Panc1 (cell line): ENCODE results near the gene CCDC39. TPM values are rescaled to one million over a fixed set of nuclear protein-coding genes. Genes with fewer than 3 reads are reported as not detected.
A peak's percentile ranks its signal among the peaks of the same experiment; 100 is the strongest.

Experiments
- ATAC-seq: fragments of 200-7000 bp; cut with Tn5 transposase; 2 replicates; pipeline ENCODE4 v1.9.1; 2020; ENCODE audit warnings: mild to moderate bottlenecking, moderate library complexity
- BruUV-seq: library from RNA; stranded (reverse); fragments of 400-500 nt; replicated peaks from 2 replicates; lab custom pipeline; 2021; lab: Mats Ljungman, UMichigan
- CTCF ChIA-PET: fragments of 300-600 bp; sonication (Branson Sonifier 250); formaldehyde crosslinking; loops from one replicate; lab custom pipeline; 2022; ENCODE audit warnings: antibody characterized with exemption; lab: Charles Lee
- POLR2A ChIA-PET: fragments of 300-600 bp; sonication (Branson Sonifier 250); formaldehyde crosslinking; loops from one replicate; lab custom pipeline; 2022; ENCODE audit warnings: antibody characterized with exemption; lab: Charles Lee
- DNase-seq: peaks from one replicate; pipeline ENCODE4 v3.0.0-alpha.2; 2010; ENCODE audit warnings: low read depth, low spot score
- H3K27ac ChIP-seq: 2 replicates; pipeline ENCODE4 v1.5.1; 2011; ENCODE audit warnings: mild to moderate bottlenecking, low read length, inconsistent platforms
- H3K27me3 ChIP-seq: fragments of 200-500 bp; sonication (Bioruptor generic); 2 replicates; pipeline ENCODE4 v1.6.0; 2014; ENCODE audit warnings: low read length, inconsistent platforms; ENCODE audit not compliant: control insufficient read depth, insufficient read depth
- H3K36me3 ChIP-seq: fragments of 200-500 bp; sonication (Bioruptor generic); 2 replicates; pipeline ENCODE4 v1.5.1; 2014; ENCODE audit warnings: inconsistent platforms, mild to moderate bottlenecking, low read length, moderate library complexity; ENCODE audit not compliant: control insufficient read depth, insufficient read depth
- H3K4me1 ChIP-seq: 2 replicates; pipeline ENCODE4 v1.5.1; 2011; ENCODE audit warnings: inconsistent platforms, mild to moderate bottlenecking, low read length, moderate library complexity; ENCODE audit not compliant: control insufficient read depth, insufficient read depth
- H3K4me3 ChIP-seq, 2 experiments: 2 replicates each; pipeline ENCODE4 v1.5.1; 2011 to 2012; ENCODE audit warnings: low read depth in 2 of 2, low read length in 2 of 2, mild to moderate bottlenecking in 2 of 2, inconsistent platforms in 1 of 2, moderate library complexity in 1 of 2
- H3K9me3 ChIP-seq: fragments of 200-500 bp; sonication (Bioruptor generic); 2 replicates; pipeline ENCODE4 v1.5.1; 2014; ENCODE audit warnings: low read depth, mild to moderate bottlenecking, inconsistent platforms, low read length, moderate library complexity; ENCODE audit not compliant: control insufficient read depth, insufficient read depth
- CTCF ChIP-seq: fragments of 450-650 bp; IDR thresholded peaks from 2 replicates; pipeline ENCODE4 v1.5.1; 2017; ENCODE audit warnings: mild to moderate bottlenecking
- POLR2AphosphoS5 ChIP-seq: IDR thresholded peaks from 2 replicates; pipeline ENCODE4 v1.6.1; 2012; ENCODE audit warnings: mild to moderate bottlenecking, low read depth, low read length, moderate library complexity
- REST ChIP-seq, 2 experiments: IDR thresholded peaks; 2 replicates each; pipeline ENCODE4 v1.6.1; 2011 to 2012; ENCODE audit warnings: low read depth in 2 of 2, control low read depth in 1 of 2, low read length in 1 of 2, mild to moderate bottlenecking in 1 of 2, moderate library complexity in 1 of 2; ENCODE audit not compliant: insufficient read depth in 1 of 2
- SIN3A ChIP-seq: IDR thresholded peaks from 2 replicates; pipeline ENCODE4 v1.6.1; 2012; ENCODE audit warnings: low read depth, mild to moderate bottlenecking, low read length, moderate library complexity, borderline replicate concordance; ENCODE audit not compliant: insufficient read depth
- TCF7L2 ChIP-seq: IDR thresholded peaks from 2 replicates; pipeline ENCODE4 v1.6.1; 2011; ENCODE audit warnings: mild to moderate bottlenecking, low read depth, low read length, inconsistent platforms
- in situ Hi-C: cut with HindIII; loops from 2 replicates; pipeline ENCODE4 v1.10.0; 2016; ENCODE audit warnings: low sequenced_read_pairs, low pct_unique_long_range_greater_than_20kb
- intact Hi-C: fragments of 100-400 bp; cut with micrococcal nuclease; formaldehyde crosslinking; loops from one replicate; pipeline ENCODE4 v1.10.0; 2022; ENCODE audit not compliant: unreplicated experiment
- total RNA-seq: library from RNA; stranded (reverse); gene quantifications from one replicate; pipeline ENCODE4 v1.2.1, GENCODE V29; 2021; ENCODE audit not compliant: unreplicated experiment

CCDC39 gene
- total RNA-seq, 1 experiment from 2014 or later = not detected

GRCh38 chr3:180693656-180694055 lies 14.4 kb upstream of the CCDC39 start:
- Histone ChIP-seq H3K4me1 (no peaks in the 10 kb centered on the region), H3K27me3 (no peaks in the 10 kb centered on the region), H3K27ac (no peak overlapping the region), H3K36me3 (no peaks in the 10 kb centered on the region), H3K9me3 (no peaks in the 10 kb centered on the region), H3K4me3 (no peak overlapping the region)
- in situ Hi-C loops = no loop called here
- DNase-seq = no peak
- ATAC-seq = no peak
- intact Hi-C loops = no loop called here
- no peak for TF ChIP-seq TCF7L2
- no peak for TF ChIP-seq SIN3A
- TF ChIP-seq CTCF = no peak
- no peak for TF ChIP-seq REST (IDR thresholded peaks at IDR 0.05; ENCODE audit: insufficient read depth in 1 of 2, low read depth in 2 of 2, low read length in 1 of 2)
- TF ChIP-seq POLR2AphosphoS5 = no peak
- POLR2A ChIA-PET = interaction anchor here (0.6 kb wide), 1 partner anchor 914 kb away, joined by 4 read pairs; no protein-coding TSS in a partner anchor
- BruUV-seq = no TSS peak
- CTCF ChIA-PET = no interaction called here

GRCh38 chr3:180690061-180690460 lies 10.8 kb upstream of the CCDC39 start:
- H3K36me3 ChIP-seq = no peaks in the 10 kb centered on the region
- DNase-seq = no peak
- ATAC-seq = no peak
- ChIA-PET POLR2A (interaction anchor here (0.6 kb wide), 1 partner anchor 149 kb away, joined by 3 read pairs; no protein-coding TSS in a partner anchor), CTCF (no interaction called here)
- in situ Hi-C loops (no loop called here), intact Hi-C loops (no loop called here)
- H3K9me3 ChIP-seq = no peaks in the 10 kb centered on the region
- H3K4me3 ChIP-seq = no peak overlapping the region
- no peak for TF ChIP-seq REST (IDR thresholded peaks at IDR 0.05; ENCODE audit: insufficient read depth in 1 of 2, low read depth in 2 of 2, low read length in 1 of 2)
- peak; percentile 25; the same call in 1 of the 2 replicates for TF ChIP-seq CTCF
- no TSS peak for BruUV-seq
- peaks cover 9% of the 10 kb centered on the region for H3K27me3 ChIP-seq
- no peaks in the 10 kb centered on the region for H3K4me1 ChIP-seq
- no peak overlapping the region for H3K27ac ChIP-seq
